RWPE1 (cell line): ENCODE measurements around the gene TTC32.

ENCODE experiments used
- CTCF ChIA-PET: fragments of 350-600 bp; sonication (Branson Sonifier 250); formaldehyde crosslinking; extraction: SDS; loops from one replicate; lab custom pipeline; 2021; lab: Yijun Ruan, JAX
- POLR2A ChIA-PET: fragments of 400-600 bp; formaldehyde crosslinking; extraction: SDS; loops from one replicate; lab custom pipeline; 2020; ENCODE audit warnings: antibody characterized with exemption; ENCODE audit not compliant: low non-redundant PET; lab: Yijun Ruan, JAX
- DNase-seq: peaks from one replicate; pipeline ENCODE4 v3.0.0; 2012; ENCODE audit warnings: low spot score
- H3K27ac ChIP-seq: fragments of 450-650 bp; 2 replicates; pipeline ENCODE4 v1.5.1; 2017
- CTCF ChIP-seq: fragments of 450-650 bp; conservative IDR thresholded peaks from 2 replicates; pipeline ENCODE4 v1.5.1; 2017; ENCODE audit warnings: low read depth, mild to moderate bottlenecking

The TTC32 gene

GRCh38 chr2:19899985-19900930 is 1.5 kb downstream of the TTC32 start:
- CTCF ChIA-PET, result interaction anchor here (0.6 to 0.7 kb wide), 2 partner anchors 49 to 530 kb away, joined by 3 read pairs; no protein-coding TSS in a partner anchor
- POLR2A ChIA-PET, result no interaction called here
- no peak overlapping the region for H3K27ac ChIP-seq
- peak; percentile 33 for DNase-seq
- no peak for TF ChIP-seq CTCF

DNA sequence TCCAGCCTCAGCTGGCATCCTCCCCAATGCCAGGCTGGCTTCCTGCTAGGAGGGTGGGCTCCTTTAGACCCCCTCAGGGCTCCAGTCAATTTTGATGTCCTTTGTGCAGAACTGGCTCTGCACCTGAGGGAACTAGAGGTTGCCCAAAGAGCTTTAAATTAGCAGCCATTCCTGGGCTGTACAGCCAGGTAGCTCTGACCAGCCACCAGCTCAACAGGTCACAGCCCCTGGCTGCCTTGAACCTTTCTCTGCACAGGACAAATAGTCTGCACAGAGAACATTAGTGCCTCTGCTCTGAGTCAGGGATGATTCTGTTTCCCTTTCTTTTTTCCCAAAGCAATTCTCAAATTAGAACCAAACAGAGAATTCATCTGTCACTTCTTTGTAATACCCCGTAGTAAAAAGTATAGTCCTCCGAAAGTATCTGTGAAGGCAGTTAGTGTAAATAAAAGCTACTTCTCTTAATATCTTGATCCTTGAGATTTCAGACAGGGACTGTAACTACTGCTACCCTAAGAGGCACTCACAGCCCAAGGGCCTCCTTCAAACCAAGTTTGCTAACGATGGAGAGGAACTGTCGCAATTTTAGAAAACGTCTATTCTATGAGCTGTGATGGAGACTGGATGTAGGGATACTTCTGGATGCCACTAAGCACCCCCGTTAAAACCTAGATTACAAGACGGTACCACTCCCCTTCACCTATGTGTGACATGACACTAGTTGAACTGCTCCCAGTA is 3.0 kb downstream of the TTC32 start:
- CTCF ChIA-PET, result interaction anchor here (1.1 kb wide), 1 partner anchor 14 kb away, joined by 3 read pairs; no protein-coding TSS in a partner anchor
- POLR2A ChIA-PET, result no interaction called here
- no peak for DNase-seq
- H3K27ac ChIP-seq, result peak overlapping the region; percentile 39
- TF ChIP-seq CTCF, result no peak

- TF ChIP-seq CTCF, result no peak
- POLR2A ChIA-PET, result no interaction called here
- DNase-seq, result no peak
- H3K27ac ChIP-seq, result no peak overlapping the region
- CTCF ChIA-PET, result interaction anchor here (0.6 to 1.1 kb wide), 2 partner anchors 15 to 1354 kb away, joined by 3 read pairs; no protein-coding TSS in a partner anchor
Observed at GRCh38 chr2:19897623-19898245, 4.0 kb downstream of the TTC32 start.

DNA sequence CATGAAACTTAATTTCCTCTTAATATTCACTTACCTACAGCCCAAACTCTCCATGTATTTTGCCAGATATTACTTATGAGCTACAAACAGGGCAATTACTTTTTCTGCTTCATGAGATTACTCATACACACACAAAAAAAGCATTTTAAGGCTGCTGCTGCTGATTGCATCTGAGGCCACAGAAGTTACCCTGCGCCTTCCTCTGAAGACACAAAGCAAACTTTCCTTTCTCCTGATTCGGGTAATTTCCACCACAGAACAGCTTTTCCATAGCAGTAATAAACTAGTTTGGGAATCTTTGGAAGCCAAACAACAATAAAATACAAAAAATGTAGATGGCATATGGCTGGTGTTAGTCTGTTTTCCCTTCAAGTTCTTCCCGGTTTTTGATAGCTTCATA is 6.2 kb downstream of the TTC32 start:
- DNase-seq, result no peak
- H3K27ac ChIP-seq, result no peak overlapping the region
- TF ChIP-seq CTCF, result no peak
- ChIA-PET CTCF (interaction anchor here (0.7 kb wide), 1 partner anchor 143 kb away, joined by 3 read pairs; no protein-coding TSS in a partner anchor), POLR2A (no interaction called here)

DNA sequence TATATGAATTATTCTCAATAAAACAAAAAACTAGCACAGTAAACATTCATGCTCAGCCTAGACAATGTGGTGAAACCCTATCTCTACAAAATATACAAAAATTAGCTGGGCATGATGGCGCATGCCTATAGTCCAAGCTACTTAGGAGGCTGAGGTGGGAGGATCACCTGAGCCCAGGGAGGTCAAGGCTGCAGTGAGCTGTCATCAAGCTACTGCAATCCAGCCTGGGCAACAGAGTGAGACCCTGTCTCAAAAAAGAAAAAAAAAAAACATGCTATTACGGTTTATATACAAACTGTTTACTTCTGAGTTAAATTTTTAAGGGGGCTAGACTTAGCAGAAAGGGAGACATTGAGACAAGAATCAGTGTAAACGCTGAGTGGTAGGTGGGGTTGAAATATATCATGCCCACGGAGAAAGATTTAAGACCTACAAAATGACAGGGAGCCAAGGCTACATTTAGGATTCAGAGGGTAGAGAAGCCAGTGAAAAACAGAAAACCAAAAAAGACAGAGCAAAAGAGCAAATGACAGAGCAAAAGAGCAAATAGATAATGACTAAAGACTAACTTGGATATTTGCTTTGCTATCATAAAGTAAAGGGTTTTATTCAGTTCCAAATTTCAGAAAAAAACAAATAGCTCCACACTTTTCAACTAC is 7.5 kb downstream of the TTC32 start:
- CTCF ChIA-PET, result no interaction called here
- POLR2A ChIA-PET, result no interaction called here
- H3K27ac ChIP-seq, result no peak overlapping the region
- no peak for DNase-seq
- TF ChIP-seq CTCF, result no peak
